HCT116 (cell line): Measurements from ENCODE around the gene ZNF780A. TPM values are rescaled to one million over a fixed set of nuclear protein-coding genes. Genes with fewer than 3 reads are reported as not detected.

ENCODE experiments used
- ATAC-seq: fragments of 200-7000 bp; cut with Tn5 transposase; 2 replicates; pipeline ENCODE4 v1.9.1; 2020; ENCODE audit warnings: mild to moderate bottlenecking, moderate library complexity
- Bru-seq: library from RNA; stranded (reverse); fragments of 400-500 nt; gene quantifications from one replicate; lab custom pipeline; 2021; lab: Mats Ljungman, UMichigan
- BruChase-seq, 2 experiments: library from RNA; stranded (reverse); fragments of 400-500 nt; gene quantifications; one replicate each; lab custom pipeline; 2021; lab: Mats Ljungman, UMichigan
- BruUV-seq: library from RNA; stranded (reverse); fragments of 400-500 nt; replicated peaks from 2 replicates; lab custom pipeline; 2021; lab: Mats Ljungman, UMichigan
- CTCF ChIA-PET: fragments of 300-600 bp; sonication (Branson Sonifier 250); formaldehyde crosslinking; loops from one replicate; lab custom pipeline; 2021; ENCODE audit warnings: antibody characterized with exemption; lab: Charles Lee
- POLR2A ChIA-PET: fragments of 300-600, 350-600 bp; sonication (Branson Sonifier 250); formaldehyde crosslinking; loops from one replicate; lab custom pipeline; 2021; ENCODE audit warnings: antibody characterized with exemption; lab: Charles Lee
- RAD21 ChIA-PET, 2 experiments: fragments of 300-600 bp; sonication (Branson Sonifier 250); formaldehyde crosslinking; loops; one replicate each; lab custom pipeline; 2023; ENCODE audit warnings: low total read pairs in 2 of 2; ENCODE audit not compliant: uncharacterized antibody in 2 of 2, unreplicated experiment in 2 of 2, low non-redundant PET in 1 of 2; lab: Charles Lee
- DNase-seq: peaks from one replicate; pipeline ENCODE4 v3.0.0-alpha.2; 2010; ENCODE audit warnings: low read depth, low spot score
- H2AFZ ChIP-seq: fragments of 200-600 bp; shearing (Covaris generic), sonication (generic); 2 replicates; pipeline ENCODE4 v1.6.1; 2017; ENCODE audit warnings: low read depth, mixed run types, mixed read lengths, antibody characterized with exemption, low read length; ENCODE audit not compliant: poor library complexity, severe bottlenecking
- H3K27ac ChIP-seq: 2 replicates; pipeline ENCODE4 v1.5.1; 2012; ENCODE audit warnings: low read depth, low read length
- H3K27me3 ChIP-seq: fragments of 200-600 bp; sonication (generic); 2 replicates; pipeline ENCODE4 v1.6.1; 2016; ENCODE audit warnings: mixed run types, low read length, mixed read lengths; ENCODE audit not compliant: insufficient read depth
- H3K36me3 ChIP-seq, 2 experiments: fragments of 200-500 bp in 1 of 2; fragments of 200-600 bp in 1 of 2; sonication (Bioruptor generic) in 1 of 2; sonication (generic) in 1 of 2; 2 replicates each; pipeline versions ENCODE4 v1.5.1 to v1.6.1; 2014 to 2016; ENCODE audit warnings: low read length in 2 of 2, inconsistent platforms in 1 of 2, mixed read lengths in 1 of 2, mixed run types in 1 of 2; ENCODE audit not compliant: insufficient read depth in 2 of 2, control insufficient read depth in 1 of 2
- H3K4me1 ChIP-seq, 2 experiments: fragments of 200-600 bp in 1 of 2; sonication (generic) in 1 of 2; 2 replicates each; pipeline versions ENCODE4 v1.5.1 to v1.6.1; 2012 to 2017; ENCODE audit warnings: low read length in 2 of 2, inconsistent platforms in 1 of 2, mild to moderate bottlenecking in 1 of 2, mixed read lengths in 1 of 2, mixed run types in 1 of 2, moderate library complexity in 1 of 2; ENCODE audit not compliant: insufficient read depth in 2 of 2, control insufficient read depth in 1 of 2
- H3K4me2 ChIP-seq: fragments of 200-600 bp; sonication (generic); 2 replicates; pipeline ENCODE4 v1.6.1; 2017; ENCODE audit warnings: mixed run types, low read length, mixed read lengths
- H3K4me3 ChIP-seq, 2 experiments: fragments of 200-600 bp in 1 of 2; sonication (generic) in 1 of 2; replicated peaks in 1 of 2; 2 replicates each; pipeline ENCODE4 v1.5.1; 2011 to 2016; ENCODE audit warnings: low read length in 2 of 2, control low read depth in 1 of 2, low read depth in 1 of 2, mild to moderate bottlenecking in 1 of 2, mixed read lengths in 1 of 2, mixed run types in 1 of 2
- H3K79me2 ChIP-seq: fragments of 200-600 bp; sonication (generic); 2 replicates; pipeline ENCODE4 v1.6.1; 2017; ENCODE audit warnings: mild to moderate bottlenecking, mixed run types, low read length, moderate library complexity, mixed read lengths; ENCODE audit not compliant: insufficient read depth
- H3K9ac ChIP-seq: fragments of 200-600 bp; sonication (generic); 2 replicates; pipeline ENCODE4 v1.6.1; 2016; ENCODE audit warnings: low read length, mixed read lengths
- H3K9me2 ChIP-seq: fragments of 200-600 bp; sonication (generic), shearing (Covaris generic); 2 replicates; pipeline ENCODE4 v1.6.1; 2017; ENCODE audit warnings: mixed run types, mild to moderate bottlenecking, moderate library complexity; ENCODE audit not compliant: insufficient read depth
- H3K9me3 ChIP-seq, 2 experiments: fragments of 200-500 bp in 1 of 2; fragments of 200-600 bp in 1 of 2; sonication (Bioruptor generic) in 1 of 2; sonication (generic) in 1 of 2; 2 replicates each; pipeline ENCODE4 v1.6.1; 2014 to 2017; ENCODE audit warnings: low read length in 2 of 2, mixed read lengths in 2 of 2, inconsistent platforms in 1 of 2, low read depth in 1 of 2, mild to moderate bottlenecking in 1 of 2, mixed run types in 1 of 2, moderate library complexity in 1 of 2; ENCODE audit not compliant: control insufficient read depth in 1 of 2, insufficient read depth in 1 of 2
- H4K20me1 ChIP-seq: fragments of 200-600 bp; sonication (generic), shearing (Covaris generic); 2 replicates; pipeline ENCODE4 v1.6.1; 2017; ENCODE audit warnings: mixed run types, mild to moderate bottlenecking, moderate library complexity; ENCODE audit not compliant: insufficient read depth
- ATF3 ChIP-seq: IDR thresholded peaks from 2 replicates; pipeline ENCODE4 v1.6.1; 2012
- CBX3 ChIP-seq: IDR thresholded peaks from 2 replicates; pipeline ENCODE4 v1.6.1; 2012; ENCODE audit warnings: low read depth
- CEBPB ChIP-seq: IDR thresholded peaks from 2 replicates; pipeline ENCODE4 v1.6.1; 2012; ENCODE audit warnings: low read depth
- EGR1 ChIP-seq: IDR thresholded peaks from 2 replicates; pipeline ENCODE4 v1.6.1; 2012; ENCODE audit warnings: low read depth
- ELF1 ChIP-seq: IDR thresholded peaks from 2 replicates; pipeline ENCODE4 v1.6.1; 2012; ENCODE audit warnings: low read depth, borderline replicate concordance
- EZH2 ChIP-seq: fragments of 200-600 bp; sonication (generic); IDR thresholded peaks from 2 replicates; pipeline ENCODE4 v1.6.1; 2017; ENCODE audit warnings: antibody characterized with exemption, mixed run types
- EZH2phosphoT487 ChIP-seq: fragments of 200-600 bp; IDR thresholded peaks from 2 replicates; pipeline ENCODE4 v1.6.1; 2018; ENCODE audit warnings: antibody characterized with exemption, borderline replicate concordance
- FOSL1 ChIP-seq: IDR thresholded peaks from 2 replicates; pipeline ENCODE4 v1.6.1; 2012; ENCODE audit warnings: low read depth
- JUND ChIP-seq: IDR thresholded peaks from 2 replicates; pipeline ENCODE4 v1.6.1; 2012
- POLR2AphosphoS5 ChIP-seq: IDR thresholded peaks from 2 replicates; pipeline ENCODE4 v1.6.1; 2011; ENCODE audit warnings: mild to moderate bottlenecking, low read depth, low read length, moderate library complexity
- RAD21 ChIP-seq: IDR thresholded peaks from 2 replicates; pipeline ENCODE4 v1.6.1; 2012; ENCODE audit warnings: low read depth, mild to moderate bottlenecking
- REST ChIP-seq: IDR thresholded peaks from 2 replicates; pipeline ENCODE4 v1.6.1; 2012; ENCODE audit warnings: low read depth
- SIN3A ChIP-seq: IDR thresholded peaks from 2 replicates; pipeline ENCODE4 v1.6.1; 2012; ENCODE audit warnings: low read depth
- SP1 ChIP-seq: IDR thresholded peaks from 2 replicates; pipeline ENCODE4 v1.6.1; 2012; ENCODE audit warnings: low read depth
- SRF ChIP-seq: IDR thresholded peaks from 2 replicates; pipeline ENCODE4 v1.6.1; 2012; ENCODE audit warnings: low read depth
- YY1 ChIP-seq: IDR thresholded peaks from 2 replicates; pipeline ENCODE4 v1.6.1; 2011; ENCODE audit warnings: low read length, low read depth, moderate library complexity, mild to moderate bottlenecking; ENCODE audit not compliant: insufficient replicate concordance; ENCODE audit errors: extremely low read depth
- ZFX ChIP-seq: fragments of 450-650 bp; IDR thresholded peaks from 2 replicates; pipeline ENCODE4 v1.6.1; 2017
- ZNF274 ChIP-seq: fragments of 200-500 bp; sonication (Bioruptor generic); IDR thresholded peaks from 2 replicates; pipeline ENCODE4 v1.6.1; 2014; ENCODE audit warnings: mild to moderate bottlenecking, low read depth, low read length, inconsistent platforms
- intact Hi-C: fragments of 100-400 bp; cut with micrococcal nuclease; formaldehyde crosslinking; loops from 2 replicates; pipeline ENCODE4 v1.10.0; 2022
- long read RNA-seq: library from polyadenylated mRNA; unstranded; transcript quantifications from one replicate; pipeline ENCODE4 v2.0.0, GENCODE V29; 2021; ENCODE audit not compliant: unreplicated experiment
- polyA plus RNA-seq: library from polyadenylated mRNA; unstranded; fragments of >200 nt; gene quantifications from 2 replicates; pipeline ENCODE4 v1.2.1, GENCODE V29; 2012; ENCODE audit warnings: missing spikeins
- total RNA-seq: library from RNA; stranded (reverse); gene quantifications from one replicate; pipeline ENCODE4 v1.2.1, GENCODE V29; 2021; ENCODE audit not compliant: unreplicated experiment
- TF ChIP-seq, protein P1 (sequence below): IDR thresholded peaks from 2 replicates; pipeline ENCODE4 v1.6.1; 2012
- TF ChIP-seq, protein P2 (sequence below), 3 experiments: fragments of 200-600 bp in 1 of 3; sonication (generic) in 1 of 3; IDR thresholded peaks in 2 of 3; conservative IDR thresholded peaks in 1 of 3; 2 replicates each; pipeline ENCODE4 v1.5.1; 2012 to 2017; ENCODE audit warnings: low read depth in 2 of 3, low read length in 2 of 3, antibody characterized with exemption in 1 of 3, borderline replicate concordance in 1 of 3, control low read depth in 1 of 3, mild to moderate bottlenecking in 1 of 3, mixed read lengths in 1 of 3, mixed run types in 1 of 3, moderate library complexity in 1 of 3; ENCODE audit not compliant: insufficient read depth in 1 of 3

The ZNF780A gene
- total RNA-seq = 18.9 TPM
- 10.6 and 11.0 TPM in 2 replicates for polyA plus RNA-seq
- percentile 82 among the genes with signal in this experiment for Bru-seq, nascent RNA
- BruChase-seq, experiment 1, labeled RNA remaining after a 6-hour chase = percentile 84 among the genes with signal in this experiment
- percentile 95 among the genes with signal in this experiment for BruChase-seq, experiment 2, labeled RNA remaining after a 2-hour chase
- long read RNA-seq, partial matches to known transcripts = 0 of 6 reads
- long read RNA-seq, other reads (novel, unspliced or antisense) = 2 of 6 reads

GRCh38 chr19:40090241-40091204, at the start of gene ZNF780A:
TSS of gene ZNF780A (minus strand) at chr19:40090943. CDS start at chr19:40084753, 6,190 bp downstream.
- intact Hi-C loops = no loop called here
- BruUV-seq = TSS peak; percentile 70
- peak; percentile 91 for ATAC-seq
- peak within 1 kb of the TSS; percentile 97 for H2AFZ ChIP-seq
- H3K9me3 ChIP-seq = no peaks in the 10 kb centered on the region
- H3K27ac ChIP-seq = peak within 1 kb of the TSS; percentile 83
- H4K20me1 ChIP-seq = no peaks in the 10 kb centered on the region
- H3K9me2 ChIP-seq = no peaks in the 10 kb centered on the region
- peak within 1 kb of the TSS; percentile 85 for H3K4me2 ChIP-seq
- peaks cover 29% of the 10 kb centered on the region for H3K79me2 ChIP-seq
- H3K4me3 ChIP-seq = peak within 1 kb of the TSS; percentile 65 to 83
- no peaks in the 10 kb centered on the region for H3K36me3 ChIP-seq
- peaks cover 8 to 19% of the 10 kb centered on the region in 2 experiments; a peak in 3 of 4 replicates for H3K4me1 ChIP-seq
- peak within 1 kb of the TSS; percentile 77 for H3K9ac ChIP-seq
- RAD21 ChIA-PET = interaction anchor here in 1 of 2 experiments (0.6 kb wide), 1 partner anchor 1128 kb away, joined by 3 read pairs; no protein-coding TSS in a partner anchor
- POLR2A ChIA-PET = interaction anchor here (0.6 to 1.0 kb wide), 4 partner anchors 11 to 120 kb away, joined by 3 to 4 read pairs (median 3); no protein-coding TSS in a partner anchor
- no peaks in the 10 kb centered on the region for H3K27me3 ChIP-seq
- peak; percentile 48 for DNase-seq
- CTCF ChIA-PET = no interaction called here
- no peak for TF ChIP-seq YY1
- TF ChIP-seq SP1 = no peak
- TF ChIP-seq EGR1 = no peak
- TF ChIP-seq CBX3 = no peak; the same call in 1 of the 2 replicates
- peak; percentile 53; the same call in 1 of the 2 replicates for TF ChIP-seq SIN3A
- TF ChIP-seq ZFX = peak; percentile 13; the same call in 1 of the 2 replicates
- TF ChIP-seq ATF3 = no peak
- TF ChIP-seq RAD21 = no peak
- peak; percentile 88 for TF ChIP-seq POLR2AphosphoS5
- TF ChIP-seq ZNF274 = no peak
- no peak for TF ChIP-seq CEBPB
- no peak for TF ChIP-seq EZH2
- TF ChIP-seq JUND = no peak
- TF ChIP-seq SRF = no peak
- no peak for TF ChIP-seq REST
- no peak for TF ChIP-seq FOSL1
- peak; percentile 68 for TF ChIP-seq ELF1
- TF ChIP-seq, protein P1, sequence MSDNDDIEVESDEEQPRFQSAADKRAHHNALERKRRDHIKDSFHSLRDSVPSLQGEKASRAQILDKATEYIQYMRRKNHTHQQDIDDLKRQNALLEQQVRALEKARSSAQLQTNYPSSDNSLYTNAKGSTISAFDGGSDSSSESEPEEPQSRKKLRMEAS = no peak
- no peak for TF ChIP-seq EZH2phosphoT487
- TF ChIP-seq, protein P2, sequence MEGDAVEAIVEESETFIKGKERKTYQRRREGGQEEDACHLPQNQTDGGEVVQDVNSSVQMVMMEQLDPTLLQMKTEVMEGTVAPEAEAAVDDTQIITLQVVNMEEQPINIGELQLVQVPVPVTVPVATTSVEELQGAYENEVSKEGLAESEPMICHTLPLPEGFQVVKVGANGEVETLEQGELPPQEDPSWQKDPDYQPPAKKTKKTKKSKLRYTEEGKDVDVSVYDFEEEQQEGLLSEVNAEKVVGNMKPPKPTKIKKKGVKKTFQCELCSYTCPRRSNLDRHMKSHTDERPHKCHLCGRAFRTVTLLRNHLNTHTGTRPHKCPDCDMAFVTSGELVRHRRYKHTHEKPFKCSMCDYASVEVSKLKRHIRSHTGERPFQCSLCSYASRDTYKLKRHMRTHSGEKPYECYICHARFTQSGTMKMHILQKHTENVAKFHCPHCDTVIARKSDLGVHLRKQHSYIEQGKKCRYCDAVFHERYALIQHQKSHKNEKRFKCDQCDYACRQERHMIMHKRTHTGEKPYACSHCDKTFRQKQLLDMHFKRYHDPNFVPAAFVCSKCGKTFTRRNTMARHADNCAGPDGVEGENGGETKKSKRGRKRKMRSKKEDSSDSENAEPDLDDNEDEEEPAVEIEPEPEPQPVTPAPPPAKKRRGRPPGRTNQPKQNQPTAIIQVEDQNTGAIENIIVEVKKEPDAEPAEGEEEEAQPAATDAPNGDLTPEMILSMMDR (IDR thresholded peaks at IDR 0.05 in 2 of 3, conservative IDR thresholded peaks at IDR 0.05 in 1 of 3; ENCODE audit: borderline replicate concordance in 1 of 3, insufficient read depth in 1 of 3, low read depth in 2 of 3, low read length in 2 of 3) = no peak
